Activated effector memory CD4-positive, alpha-beta T cell treated with anti-CD3 and anti-CD28 coated beads, Interleukin-2, amount 50 U/mL, for 16 hours (primary cell): ENCODE measurements around the gene C11orf65.
A peak's percentile ranks its signal among the peaks of the same experiment; 100 is the strongest.

Source experiments
- DNase-seq: peaks from one replicate; pipeline ENCODE4 v3.0.0-alpha.2; 2020

The C11orf65 gene

GRCh38 chr11:108467091-108467823 lies at the start of gene C11orf65:
C11orf65 (minus strand) TSS chr11:108467529; CDS start chr11:108461559, 5,970 bp downstream.
- DNase-seq = peak; percentile 97

- no peak for DNase-seq
These were observed 48.8 kb upstream of the C11orf65 start for GRCh38 chr11:108516125-108516524.

- no peak for DNase-seq
These were observed 45.4 kb upstream of the C11orf65 start for GRCh38 chr11:108512708-108513107.

GRCh38 chr11:108511851-108512474 lies 44.6 kb upstream of the C11orf65 start:
- no peak for DNase-seq

GRCh38 chr11:108508653-108509593 lies 41.6 kb upstream of the C11orf65 start:
- no peak for DNase-seq

- no peak for DNase-seq
These were observed 34.1 kb upstream of the C11orf65 start for GRCh38 chr11:108501396-108501795.

- DNase-seq = no peak
These were observed 33.4 kb upstream of the C11orf65 start for GRCh38 chr11:108500721-108501120.

GRCh38 chr11:108500169-108500568 lies 32.8 kb upstream of the C11orf65 start:
- no peak for DNase-seq

- no peak for DNase-seq
These were observed 31.6 kb upstream of the C11orf65 start for GRCh38 chr11:108498816-108499408.

- DNase-seq = peak; percentile 79
These were observed 30.9 kb upstream of the C11orf65 start, which contains the start of gene POGLUT3 for GRCh38 chr11:108498046-108498815. POGLUT3 (minus strand) TSS chr11:108498384; CDS start chr11:108498366, 18 bp downstream.

GRCh38 chr11:108497317-108498045 lies 30.2 kb upstream of the C11orf65 start:
- peak; percentile 89 for DNase-seq

GRCh38 chr11:108496643-108497256 lies 29.4 kb upstream of the C11orf65 start:
- no peak for DNase-seq

GRCh38 chr11:108495326-108495725 lies 28.0 kb upstream of the C11orf65 start:
- no peak for DNase-seq

GRCh38 chr11:108494182-108494581 lies 26.9 kb upstream of the C11orf65 start:
- no peak for DNase-seq

- DNase-seq = no peak
These were observed 24.6 kb upstream of the C11orf65 start for GRCh38 chr11:108491936-108492335.

GRCh38 chr11:108486828-108487227 lies 19.5 kb upstream of the C11orf65 start:
- DNase-seq = no peak

- no peak for DNase-seq
These were observed 19.0 kb upstream of the C11orf65 start for GRCh38 chr11:108486331-108486730.

- DNase-seq = no peak
These were observed 15.8 kb upstream of the C11orf65 start for GRCh38 chr11:108483163-108483562.

- DNase-seq = no peak
These were observed 7.5 kb upstream of the C11orf65 start for GRCh38 chr11:108474664-108475463.

GRCh38 chr11:108472681-108473080 lies 5.4 kb upstream of the C11orf65 start:
- DNase-seq = no peak
